GM19043 (cell line): ENCODE data around the gene DNAJC15.

Source experiments
- ATAC-seq: cut with Tn5 transposase; IDR thresholded peaks from one replicate; pipeline ENCODE4 v1.9.1; 2021; ENCODE audit warnings: low read depth; ENCODE audit not compliant: unreplicated experiment

The DNAJC15 gene

DNA sequence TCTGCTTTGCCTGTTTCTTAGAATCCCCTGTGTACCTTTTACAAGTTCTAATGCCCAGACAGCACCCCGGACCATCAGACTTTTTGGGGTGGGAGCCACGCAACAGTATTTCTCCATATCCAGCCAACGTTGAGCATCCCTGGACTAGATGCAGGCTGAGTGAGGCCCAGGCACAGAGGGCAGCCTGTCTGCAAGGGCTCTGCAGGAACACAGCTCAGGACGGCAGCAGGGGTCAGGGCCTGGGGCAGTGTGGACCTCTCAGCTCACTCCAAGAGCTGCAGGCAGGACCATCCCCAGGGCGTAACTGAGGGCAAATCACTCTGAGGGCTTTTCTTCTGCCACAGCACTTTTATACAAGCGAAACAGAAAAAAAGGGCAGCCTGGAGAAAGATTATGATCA is 95.8 kb downstream of the DNAJC15 start:
- no peak for ATAC-seq

- ATAC-seq = no peak
Observed at GRCh38 chr13:43122791-43123190, 99.4 kb downstream of the DNAJC15 start.

DNA sequence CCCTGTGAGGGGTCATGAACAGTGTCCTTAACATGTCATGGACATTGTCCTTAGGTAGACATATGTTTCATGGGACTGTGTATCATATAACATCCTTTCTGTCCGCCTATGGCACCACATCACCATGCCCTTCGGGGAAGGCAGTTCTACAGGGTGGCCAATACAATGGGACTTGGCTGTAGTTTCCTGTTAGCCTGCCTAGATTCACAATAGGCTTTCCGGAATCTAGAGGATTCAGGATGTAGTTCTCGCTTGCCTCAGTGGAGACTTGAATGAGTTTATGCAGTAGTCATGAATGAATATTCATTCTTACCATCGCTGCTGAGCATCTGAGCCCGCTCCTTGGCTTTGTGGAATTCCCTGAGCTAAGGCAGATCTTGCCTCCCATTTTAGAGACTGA is 100.5 kb downstream of the DNAJC15 start:
- ATAC-seq = no peak

GRCh38 chr13:43124490-43124889 is 101.1 kb downstream of the DNAJC15 start:
- ATAC-seq = no peak

GRCh38 chr13:43126420-43126819 is 103.0 kb downstream of the DNAJC15 start:
- ATAC-seq = no peak

- no peak for ATAC-seq
Observed at GRCh38 chr13:43127103-43127798, 103.9 kb downstream of the DNAJC15 start.

- ATAC-seq = no peak
Observed at GRCh38 chr13:43127827-43128226, 104.4 kb downstream of the DNAJC15 start.

DNA sequence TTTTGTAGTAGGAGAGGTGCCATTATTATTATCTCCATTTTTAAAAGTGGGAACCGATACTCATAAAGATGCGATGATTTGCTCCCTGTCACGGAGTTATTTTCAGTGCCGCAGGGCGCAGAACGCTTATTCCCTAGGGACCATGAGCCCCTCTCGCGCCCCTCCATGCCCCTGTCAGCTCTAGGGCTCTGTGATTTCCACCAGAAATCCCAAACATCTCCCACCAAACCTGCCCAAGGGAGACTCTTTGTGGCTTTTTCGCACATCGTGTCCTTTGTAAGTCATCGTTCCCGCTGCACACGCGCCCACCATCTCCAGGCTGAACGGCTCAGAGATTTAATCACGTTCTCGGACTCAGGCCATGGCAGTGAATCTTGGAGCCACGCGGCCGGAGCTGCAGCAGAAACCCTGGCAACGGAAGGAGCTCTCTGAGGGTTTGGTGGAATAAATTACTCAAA is 105.1 kb downstream of the DNAJC15 start:
- ATAC-seq = no peak

GRCh38 chr13:43129066-43129465 is 105.7 kb downstream of the DNAJC15 start:
- no peak for ATAC-seq

DNA sequence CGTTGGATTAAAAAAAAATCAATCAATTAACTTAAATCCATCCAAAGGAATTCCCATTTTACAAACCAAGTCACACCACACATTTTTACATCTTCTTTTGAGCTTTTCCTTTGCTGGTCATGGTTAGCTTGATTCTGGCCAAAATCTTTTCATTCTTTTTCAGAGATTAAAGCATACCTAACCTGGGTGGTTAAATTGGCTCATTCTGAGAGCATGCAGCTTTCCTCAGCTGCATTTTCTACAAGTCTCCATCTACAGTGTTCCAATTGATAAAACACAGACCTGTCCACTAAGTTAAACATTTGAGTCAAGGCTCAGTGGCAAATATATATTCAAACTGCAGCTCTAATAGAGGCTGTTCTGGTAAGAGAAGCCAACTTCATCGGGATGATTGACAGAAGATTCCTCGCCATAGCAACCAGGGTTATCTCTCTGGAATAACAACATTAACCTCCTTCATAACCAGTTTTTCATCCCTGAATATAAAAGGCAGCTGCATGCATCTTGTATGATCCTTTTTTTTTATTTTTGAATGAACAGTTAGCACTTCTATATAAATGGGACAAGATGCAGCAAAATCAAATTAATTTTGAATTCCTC is 106.2 kb downstream of the DNAJC15 start:
- ATAC-seq = no peak

- ATAC-seq = no peak
Observed at GRCh38 chr13:43132257-43132656, 108.9 kb downstream of the DNAJC15 start.

DNA sequence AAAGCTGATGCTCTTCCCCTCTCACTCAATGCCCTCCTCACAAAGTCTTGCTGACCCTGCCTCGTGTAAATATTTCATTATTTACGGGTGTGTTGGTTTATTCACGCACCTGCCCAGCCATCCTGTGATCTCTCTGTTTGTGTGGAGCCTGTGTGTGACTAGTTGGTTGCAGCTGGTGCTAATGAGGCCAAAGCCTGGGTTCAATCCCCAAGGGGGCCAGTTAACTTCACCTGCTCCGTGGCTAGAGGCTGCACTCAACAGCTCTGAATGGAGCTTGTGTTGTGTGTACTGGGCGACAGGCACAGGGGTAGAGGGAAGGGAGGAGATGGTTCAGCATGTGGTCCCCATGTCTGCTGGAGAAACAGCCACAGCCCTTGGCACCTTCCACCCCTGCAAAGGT is 109.5 kb downstream of the DNAJC15 start:
- no peak for ATAC-seq

DNA sequence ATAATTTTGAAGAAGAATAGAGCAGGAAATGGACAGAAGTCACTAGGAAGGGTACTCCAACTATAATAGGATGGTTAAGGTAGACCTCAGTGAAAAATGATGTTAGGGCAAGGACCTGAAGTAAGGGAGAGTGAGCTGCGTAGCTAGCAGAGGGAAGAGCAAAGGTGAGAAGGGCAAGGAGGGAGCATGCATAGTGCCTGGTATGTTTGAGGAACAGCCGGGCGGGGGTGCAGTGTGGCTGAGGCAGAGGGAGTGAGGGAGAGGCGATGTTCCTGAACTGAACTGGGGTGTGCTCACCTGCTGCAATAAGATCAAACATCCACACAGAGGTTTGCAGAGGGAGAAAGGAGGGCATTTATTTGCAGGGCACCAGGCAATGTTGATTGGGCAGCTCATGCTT is 110.4 kb downstream of the DNAJC15 start:
- no peak for ATAC-seq

DNA sequence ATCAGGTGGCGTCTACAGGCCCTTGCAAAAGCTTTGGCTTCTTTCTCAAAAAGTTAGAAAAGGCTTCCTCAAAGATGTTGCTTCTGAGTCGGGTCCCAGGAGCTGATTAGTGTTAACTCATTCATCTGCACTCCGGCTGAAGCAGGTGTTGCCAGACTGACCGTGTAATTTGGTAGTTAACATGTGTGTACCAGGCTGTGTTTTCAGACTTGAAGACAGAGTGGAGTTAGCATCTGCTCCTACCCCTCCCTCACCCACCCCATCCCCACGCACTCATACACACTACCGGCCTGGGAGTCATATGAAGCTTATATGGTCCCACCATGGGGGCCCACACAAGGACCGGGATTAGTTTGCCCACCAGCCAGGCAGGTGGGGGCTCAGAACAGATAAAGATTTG is 111.5 kb downstream of the DNAJC15 start:
- ATAC-seq = no peak

DNA sequence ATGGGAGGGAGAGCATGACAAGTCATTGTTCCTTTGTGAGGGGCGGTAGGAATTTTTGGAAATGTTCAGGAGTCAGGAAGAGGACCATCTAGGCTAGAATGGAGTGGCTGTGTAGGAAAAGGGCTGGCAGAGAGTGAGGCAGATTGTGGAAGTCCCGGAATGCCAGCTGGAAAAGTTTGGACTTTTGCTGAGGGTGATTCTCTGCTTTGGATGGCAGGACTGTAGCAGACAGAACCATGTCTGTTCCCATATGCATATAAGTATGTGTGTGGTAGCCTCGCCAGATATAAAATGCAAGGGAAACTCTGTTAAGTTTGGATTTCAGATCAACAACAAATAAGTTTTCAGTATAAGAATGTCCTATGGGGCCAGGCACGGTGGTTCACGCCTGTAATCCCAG is 112.1 kb downstream of the DNAJC15 start:
- no peak for ATAC-seq

DNA sequence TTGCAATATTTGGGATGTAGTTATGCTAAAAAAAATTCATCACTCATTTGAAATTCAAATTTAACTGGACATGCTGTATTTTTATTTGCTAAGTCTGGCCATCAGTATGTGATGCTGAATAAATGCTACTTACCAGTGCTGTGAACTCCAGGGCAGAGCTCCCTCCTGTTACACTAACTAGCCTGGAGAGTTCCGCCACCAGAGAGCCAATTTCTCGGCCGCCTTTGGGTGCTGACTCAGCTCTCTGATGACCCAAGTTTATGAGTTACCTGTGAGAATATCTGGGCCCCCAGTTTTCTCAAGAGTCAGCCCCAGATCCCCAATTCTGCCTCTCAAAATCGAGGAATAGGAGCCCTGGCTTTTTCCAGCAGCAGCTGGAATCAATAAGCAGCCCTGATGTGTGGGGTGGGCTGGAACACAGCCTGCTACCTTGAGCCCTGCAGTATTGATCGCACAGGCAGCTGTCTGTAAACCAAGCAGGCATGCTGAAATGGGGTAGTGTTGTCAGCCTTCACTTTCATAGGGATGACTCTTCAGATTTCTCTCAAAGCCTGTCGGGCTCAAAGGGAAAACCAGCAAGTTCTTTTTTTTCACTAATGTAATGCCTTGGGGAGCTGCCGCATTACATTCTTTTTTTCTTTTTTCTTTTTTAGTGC is 113.7 kb downstream of the DNAJC15 start:
- no peak for ATAC-seq

GRCh38 chr13:43139211-43139610 is 115.8 kb downstream of the DNAJC15 start:
- no peak for ATAC-seq

GRCh38 chr13:43139921-43140320 is 116.5 kb downstream of the DNAJC15 start:
- ATAC-seq = no peak

DNA sequence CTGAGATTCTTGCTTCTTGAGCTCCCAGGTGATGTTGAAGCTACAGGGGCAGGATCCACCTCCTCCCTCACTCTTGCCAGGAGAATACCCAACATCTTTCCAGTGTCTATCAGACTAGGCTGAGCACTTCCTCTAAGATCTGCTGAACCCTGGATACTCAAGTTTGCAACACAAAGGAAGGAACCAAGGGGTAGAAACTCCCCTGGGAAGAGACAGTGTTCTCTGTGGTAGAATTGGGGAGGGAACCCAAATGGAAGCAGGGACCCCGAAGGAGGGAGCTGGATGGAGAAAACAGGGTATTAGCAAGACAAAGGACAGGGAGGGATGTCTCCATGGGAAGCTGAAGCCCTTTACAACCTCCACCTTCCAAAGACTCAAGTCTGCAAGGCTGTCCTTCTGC is 117.6 kb downstream of the DNAJC15 start:
- ATAC-seq = no peak

- no peak for ATAC-seq
Observed at GRCh38 chr13:43141685-43142084, 118.3 kb downstream of the DNAJC15 start.

- no peak for ATAC-seq
Observed at GRCh38 chr13:43143591-43143990, 120.2 kb downstream of the DNAJC15 start.
